SK-N-SH (cell line): Measurements from ENCODE around the gene RFTN1. TPM values are rescaled to one million over a fixed set of nuclear protein-coding genes. Genes with fewer than 3 reads are reported as not detected.

Experiments used
- CTCF ChIA-PET: fragments of 300-600, 350-600 bp; formaldehyde crosslinking; extraction: SDS; loops from one replicate; lab custom pipeline; 2021; lab: Yijun Ruan, JAX
- POLR2A ChIA-PET: fragments of 350-600 bp; sonication (Branson Sonifier 250); formaldehyde crosslinking; extraction: SDS; loops from one replicate; lab custom pipeline; 2020; ENCODE audit warnings: antibody characterized with exemption, inconsistent platforms; lab: Yijun Ruan, JAX
- DNase-seq: peaks from one replicate; pipeline ENCODE4 v3.0.0; 2012
- H2AFZ ChIP-seq: fragments of 200-600 bp; sonication (generic); 2 replicates; pipeline ENCODE4 v1.8.1; 2016; ENCODE audit warnings: antibody characterized with exemption, mild to moderate bottlenecking, low read depth
- H3F3A ChIP-seq: fragments of 200-600 bp; sonication (generic); replicated peaks from 2 replicates; pipeline ENCODE3; 2016; ENCODE audit warnings: antibody characterized with exemption, mild to moderate bottlenecking; ENCODE audit not compliant: insufficient read depth
- H3K27ac ChIP-seq, 2 experiments: fragments of 200-500 bp in 1 of 2; fragments of 200-600 bp in 1 of 2; sonication (Bioruptor generic) in 1 of 2; sonication (generic), shearing (Covaris generic) in 1 of 2; 2 replicates each; pipeline versions ENCODE4 v1.5.1 to v1.6.1; 2014 to 2016; ENCODE audit warnings: low read depth in 2 of 2, inconsistent platforms in 1 of 2, low read length in 1 of 2, mild to moderate bottlenecking in 1 of 2, mixed read lengths in 1 of 2
- H3K27me3 ChIP-seq: fragments of 200-600 bp; sonication (generic), shearing (Covaris generic); 2 replicates; pipeline ENCODE4 v1.6.1; 2016; ENCODE audit warnings: mixed run types; ENCODE audit not compliant: insufficient read depth
- H3K36me3 ChIP-seq, 2 experiments: fragments of 200-500 bp in 1 of 2; fragments of 200-600 bp in 1 of 2; sonication (Bioruptor generic) in 1 of 2; sonication (generic) in 1 of 2; replicated peaks in 1 of 2; 2 replicates each; pipeline versions ENCODE3 to v1.5.1; 2014 to 2016; ENCODE audit warnings: low read length in 1 of 2, mild to moderate bottlenecking in 1 of 2; ENCODE audit not compliant: insufficient read depth in 2 of 2, control insufficient read depth in 1 of 2
- H3K4me1 ChIP-seq, 2 experiments: fragments of 200-500 bp in 1 of 2; fragments of 200-600 bp in 1 of 2; sonication (Bioruptor generic) in 1 of 2; sonication (generic), shearing (Covaris generic) in 1 of 2; 2 replicates each; pipeline versions ENCODE4 v1.5.1 to v1.6.1; 2014 to 2016; ENCODE audit warnings: low read depth in 1 of 2, low read length in 1 of 2, mixed run types in 1 of 2; ENCODE audit not compliant: insufficient read depth in 2 of 2, control insufficient read depth in 1 of 2
- H3K4me2 ChIP-seq: fragments of 200-600 bp; sonication (generic), shearing (Covaris generic); 2 replicates; pipeline ENCODE4 v1.6.1; 2017; ENCODE audit warnings: mixed run types
- H3K4me3 ChIP-seq, 2 experiments: fragments of 200-500 bp in 1 of 2; fragments of 200-600 bp in 1 of 2; sonication (Bioruptor generic) in 1 of 2; sonication (generic), shearing (Covaris generic) in 1 of 2; 2 replicates each; pipeline versions ENCODE4 v1.5.1 to v1.8.1; 2014 to 2016; ENCODE audit warnings: low read depth in 2 of 2, inconsistent platforms in 1 of 2, low read length in 1 of 2, mild to moderate bottlenecking in 1 of 2, mixed read lengths in 1 of 2, moderate library complexity in 1 of 2
- H3K79me2 ChIP-seq: fragments of 200-600 bp; sonication (generic); 2 replicates; pipeline ENCODE4 v1.8.1; 2017; ENCODE audit warnings: mild to moderate bottlenecking; ENCODE audit not compliant: insufficient read depth
- H3K9ac ChIP-seq: fragments of 200-600 bp; sonication (generic); 2 replicates; pipeline ENCODE4 v1.6.1; 2017; ENCODE audit warnings: mixed run types
- H3K9me2 ChIP-seq: fragments of 200-600 bp; sonication (generic); 2 replicates; pipeline ENCODE4 v1.6.1; 2017; ENCODE audit warnings: mixed run types
- H3K9me3 ChIP-seq: fragments of 200-600 bp; sonication (generic); 2 replicates; pipeline ENCODE4 v1.6.1; 2017; ENCODE audit warnings: mixed run types, mild to moderate bottlenecking, moderate library complexity
- H4K20me1 ChIP-seq: fragments of 200-600 bp; sonication (generic); 2 replicates; pipeline ENCODE4 v1.6.1; 2017; ENCODE audit warnings: mild to moderate bottlenecking, mixed run types; ENCODE audit not compliant: insufficient read depth
- CTCF ChIP-seq: fragments of 200-600 bp; sonication (generic); IDR thresholded peaks from 2 replicates; pipeline ENCODE4 v1.6.1; 2017; ENCODE audit warnings: antibody characterized with exemption, mild to moderate bottlenecking, moderate library complexity
- ELF1 ChIP-seq: IDR thresholded peaks from 2 replicates; pipeline ENCODE4 v1.4.0; 2012
- EP300 ChIP-seq, 2 experiments: IDR thresholded peaks; 2 replicates each; pipeline versions ENCODE4 v1.4.0 to v1.6.1; 2012; ENCODE audit warnings: borderline replicate concordance in 1 of 2, low read depth in 1 of 2, low read length in 1 of 2
- MAX ChIP-seq: IDR thresholded peaks from 2 replicates; pipeline ENCODE4 v1.4.0; 2012; ENCODE audit warnings: low read depth
- NRF1 ChIP-seq: IDR thresholded peaks from 2 replicates; pipeline ENCODE4 v1.6.1; 2012; ENCODE audit warnings: low read depth, mild to moderate bottlenecking, low read length
- PBX3 ChIP-seq: IDR thresholded peaks from 2 replicates; pipeline ENCODE4; 2012
- RCOR1 ChIP-seq: fragments of 150-350 bp; IDR thresholded peaks from 2 replicates; pipeline ENCODE4 v1.6.1; 2017; ENCODE audit warnings: antibody characterized with exemption, low read length
- REST ChIP-seq: IDR thresholded peaks from 2 replicates; pipeline ENCODE4 v1.6.1; 2012; ENCODE audit warnings: mild to moderate bottlenecking, low read depth, low read length, moderate library complexity
- TCF12 ChIP-seq: IDR thresholded peaks from 2 replicates; pipeline ENCODE4 v1.4.0; 2012
- USF1 ChIP-seq: IDR thresholded peaks from 2 replicates; pipeline ENCODE4 v1.4.0; 2012; ENCODE audit warnings: low read depth, borderline replicate concordance
- WGBS: methylation state at CpG from one replicate; pipeline ENCODE4 v1.1.6; 2017; ENCODE audit warnings: low lambda C conversion rate; 5-methylcytosine and 5-hydroxymethylcytosine counted together
- polyA plus RNA-seq, 3 experiments: library from polyadenylated mRNA; depleted of rRNA; stranded (reverse); fragments of >200 nt; gene quantifications; 2 replicates each; pipeline ENCODE4 v1.2.3, GENCODE V29; 2012

Gene RFTN1
- polyA plus RNA-seq, 1 of the 3 experiments (the other 2 are of a cell fraction): 21.2 TPM

- TF ChIP-seq EP300 (IDR thresholded peaks at IDR 0.05; ENCODE audit: borderline replicate concordance in 1 of 2, low read depth in 1 of 2, low read length in 1 of 2): no peak
- TF ChIP-seq ELF1: no peak
- no peak for TF ChIP-seq TCF12
- no peak for TF ChIP-seq REST
- TF ChIP-seq PBX3: no peak
- no peak for TF ChIP-seq CTCF
Observed at GRCh38 chr3:16482194-16482769, 31.2 kb downstream of the RFTN1 start (continued).

- Histone ChIP-seq H3K27ac (peak overlapping the region; percentile 72 to 89), H3K4me1 (peaks cover 38 to 48% of the 10 kb centered on the region in 2 experiments), H3K9ac (no peak overlapping the region; the same call in 1 of the 2 replicates), H2AFZ (peak overlapping the region; percentile 40; the same call in 1 of the 2 replicates), H3K9me2 (no peaks in the 10 kb centered on the region), H3F3A (peaks cover 27% of the 10 kb centered on the region)
- TF ChIP-seq RCOR1: no peak; the same call in 1 of the 2 replicates
- TF ChIP-seq USF1: no peak
- TF ChIP-seq NRF1: no peak
- TF ChIP-seq PBX3: no peak
- TF ChIP-seq MAX: no peak
- peak in 1 of 2 experiments; percentile 67; a peak in 2 of 4 replicates for TF ChIP-seq EP300 (IDR thresholded peaks at IDR 0.05; ENCODE audit: borderline replicate concordance in 1 of 2, low read depth in 1 of 2, low read length in 1 of 2)
- TF ChIP-seq, all 33 proteins: peak for 1
- 38% methylated on average over 3 of the region's 3 CpGs for WGBS
- Histone ChIP-seq H3K79me2 (peaks cover 34% of the 10 kb centered on the region), H3K4me3 (peak overlapping the region in 1 of 2 experiments; percentile 30; a peak in 1 of 4 replicates), H3K27me3 (no peaks in the 10 kb centered on the region), H3K9me3 (no peaks in the 10 kb centered on the region), H3K36me3 (no peaks in the 10 kb centered on the region), H3K4me2 (peak overlapping the region; percentile 59), H4K20me1 (no peaks in the 10 kb centered on the region)
- ChIA-PET CTCF (interaction anchor here (2.2 kb wide), 1 partner anchor 69 kb away, joined by 5 read pairs; no protein-coding TSS in a partner anchor), POLR2A (interaction anchor here (1.0 to 1.4 kb wide), 2 partner anchors 8 to 35 kb away, joined by 3 to 4 read pairs; no protein-coding TSS in a partner anchor)
- DNase-seq: no peak
Observed at GRCh38 chr3:16481546-16481897, 32.0 kb downstream of the RFTN1 start.
